Globus pallidus (tissue), 1 donor: ENCODE measurements around the gene ARHGAP24.

Experiments used
- DNase-seq: peaks from one replicate; pipeline ENCODE4 v3.0.0-alpha.2; 2015; ENCODE audit warnings: low spot score

The ARHGAP24 gene

DNA sequence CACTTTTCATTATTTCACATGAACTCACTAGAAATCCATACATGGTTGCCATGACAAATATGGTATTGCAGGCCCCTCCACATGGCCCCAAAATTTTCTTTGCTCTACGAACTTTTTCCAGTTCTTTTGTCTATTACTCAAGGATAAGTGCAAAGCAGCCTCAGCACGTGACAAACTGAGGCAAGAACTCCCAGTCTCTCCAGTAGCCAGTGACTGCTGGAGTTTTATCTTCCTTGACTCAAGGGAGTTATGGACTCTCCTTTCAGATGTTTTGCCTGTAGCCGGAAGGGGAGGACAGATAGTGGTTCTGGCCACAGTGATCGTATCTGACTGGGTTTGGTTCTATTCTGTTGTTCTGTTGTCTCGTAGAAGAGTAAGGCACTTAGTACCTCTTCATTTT lies 105.5 kb downstream of the ARHGAP24 start:
- no peak for DNase-seq

DNA sequence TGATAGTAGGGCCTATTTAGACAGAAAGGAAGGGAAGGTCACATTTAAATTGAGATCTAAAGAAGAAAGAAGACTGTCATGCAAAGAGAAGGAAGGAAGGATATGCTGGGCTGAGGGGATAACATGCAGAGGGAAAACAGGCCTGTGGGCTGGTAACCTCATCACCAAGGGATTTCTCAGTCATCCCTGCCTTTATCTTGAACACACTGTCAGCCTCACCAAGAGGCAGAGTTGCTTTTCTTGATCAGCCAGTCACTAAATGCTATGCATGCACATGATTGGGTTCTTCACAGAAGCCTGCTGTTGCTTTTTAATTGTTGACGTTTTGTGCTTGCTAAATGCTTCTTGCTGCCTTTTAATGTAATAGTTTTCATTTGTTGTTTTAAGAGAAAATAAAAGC lies 113.0 kb downstream of the ARHGAP24 start:
- DNase-seq, result no peak

DNA sequence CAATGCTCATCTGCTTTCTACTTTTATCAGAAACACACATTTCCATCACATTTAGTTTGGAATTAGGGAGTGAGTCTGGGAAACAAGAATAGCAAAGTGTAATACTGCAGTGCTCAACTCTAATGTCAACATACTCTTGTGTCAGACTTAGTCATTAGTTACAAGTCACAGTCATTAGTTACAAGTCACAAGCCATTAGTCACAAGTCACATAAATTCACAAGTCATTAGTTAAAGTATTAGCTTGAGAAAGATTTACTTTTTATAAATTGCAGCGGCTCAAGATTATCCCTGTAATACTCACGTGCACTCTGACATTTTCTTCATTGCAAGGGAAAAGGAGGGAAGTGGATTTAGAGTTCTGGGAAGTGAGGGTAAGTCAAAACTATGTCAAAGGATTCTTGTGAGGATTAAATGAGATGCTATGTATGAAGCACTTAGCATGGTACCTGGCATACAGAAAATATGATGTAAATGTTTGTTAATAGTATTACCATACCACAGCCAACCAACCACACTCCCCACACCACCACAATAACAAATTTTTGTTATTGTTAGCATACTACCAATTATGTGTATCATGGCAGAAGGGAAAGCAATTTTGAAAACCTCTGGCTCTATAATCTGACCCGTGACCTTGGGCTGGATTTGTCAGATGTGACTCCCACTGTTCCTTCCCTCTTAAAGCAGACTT lies 116.6 kb downstream of the ARHGAP24 start:
- DNase-seq, result no peak

DNA sequence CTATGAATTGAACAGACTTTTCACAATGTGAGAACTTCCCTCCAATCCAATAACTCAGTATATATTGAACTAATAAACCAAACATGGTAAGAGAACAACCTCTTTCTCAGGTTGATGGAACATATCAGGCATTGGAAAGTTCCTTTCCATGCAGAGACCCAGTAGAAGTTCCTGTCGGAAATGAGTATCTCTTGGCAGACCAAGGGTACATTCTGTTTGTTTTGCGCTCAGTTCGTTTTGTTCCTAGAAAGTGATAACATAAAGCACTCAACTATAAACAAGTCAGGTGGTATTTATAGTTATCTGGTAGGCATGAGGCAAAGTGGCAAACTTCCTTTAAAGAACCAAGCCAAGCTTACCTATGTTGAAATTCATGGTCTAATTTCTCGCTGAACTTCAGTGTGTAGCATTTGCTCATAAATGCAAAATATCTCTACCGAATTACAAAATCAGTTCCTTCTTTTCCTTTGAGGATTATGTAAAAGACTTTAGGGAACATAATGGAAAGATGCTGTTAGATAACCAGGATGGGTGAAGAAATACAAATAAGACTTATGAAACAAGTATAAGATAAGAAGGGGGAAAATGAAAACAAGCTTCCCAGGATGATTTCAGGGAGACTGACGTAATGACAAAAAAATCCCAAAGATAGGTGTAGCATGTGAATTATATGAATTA lies 120.3 kb downstream of the ARHGAP24 start:
- DNase-seq, result no peak

DNA sequence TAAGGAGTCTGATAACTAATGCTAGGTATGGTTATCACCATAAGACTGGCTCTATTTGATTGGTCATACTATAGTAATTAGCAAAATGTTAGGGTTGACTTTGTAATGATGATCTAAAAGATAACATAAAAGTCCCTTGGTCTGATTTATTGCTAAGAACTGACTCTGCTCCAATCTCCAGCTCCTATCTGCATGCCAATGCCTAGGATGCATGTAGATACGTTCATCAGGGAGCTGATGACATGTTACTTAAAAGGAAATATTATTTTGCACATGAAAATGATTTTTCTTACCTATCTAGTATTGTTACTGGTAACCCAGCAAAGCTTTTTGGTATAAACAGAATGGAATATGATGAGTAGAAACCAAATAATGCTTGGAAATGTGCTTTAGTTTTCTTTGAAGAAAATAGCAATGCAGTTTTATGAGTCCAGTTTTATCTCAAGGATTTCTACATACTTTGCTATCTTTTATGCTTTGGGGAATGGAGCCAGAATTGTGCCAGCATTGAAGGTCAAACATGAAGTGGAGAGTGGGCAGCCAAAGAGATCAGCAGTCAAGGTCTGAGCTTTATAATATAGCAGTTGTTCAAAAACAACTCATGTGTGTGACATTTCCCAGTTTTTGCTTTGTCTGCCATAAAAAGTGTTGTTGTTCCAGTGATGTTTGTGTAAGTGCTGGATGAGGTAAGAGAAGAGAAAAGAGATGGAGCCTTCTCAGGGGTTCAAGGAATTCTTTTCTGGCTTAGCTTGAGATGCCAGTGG lies 121.0 kb downstream of the ARHGAP24 start:
- DNase-seq, result no peak

DNA sequence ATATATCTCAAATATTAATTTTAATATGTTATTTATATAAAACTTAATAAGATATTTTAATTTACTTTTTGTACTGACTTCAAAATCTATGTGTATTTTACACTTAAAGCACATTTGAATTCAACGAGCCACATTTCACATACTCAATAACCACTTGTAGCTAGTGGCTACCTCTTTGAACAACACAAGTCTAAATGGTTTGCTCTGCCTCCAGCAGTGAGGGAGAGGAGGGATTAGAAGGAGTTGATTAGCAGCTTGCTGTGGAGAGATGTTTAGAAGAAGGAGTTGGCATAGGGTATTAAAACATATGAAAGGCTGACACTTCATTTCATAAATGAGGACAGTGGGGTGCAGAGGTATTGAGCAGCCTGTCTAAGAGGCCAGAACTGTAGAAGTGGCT lies 124.0 kb downstream of the ARHGAP24 start:
- DNase-seq, result no peak

DNA sequence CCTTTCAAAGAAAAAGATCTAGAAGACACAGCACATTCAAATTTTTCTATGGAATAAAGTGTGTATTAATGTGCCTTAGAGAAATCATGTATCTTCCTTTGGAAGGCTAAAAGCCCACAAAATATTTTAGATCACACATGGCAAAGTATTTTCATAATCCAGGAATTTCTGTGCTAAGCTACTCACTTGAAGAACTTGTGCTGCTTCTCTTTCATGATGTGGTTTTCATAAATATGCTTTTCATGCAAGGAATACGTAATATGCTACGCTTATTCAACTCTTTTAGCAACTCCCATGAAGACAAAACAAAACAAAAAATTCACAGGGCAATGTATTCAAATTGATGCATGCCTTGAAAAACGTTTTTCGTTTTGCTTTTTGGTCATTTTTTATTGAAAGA lies 125.6 kb downstream of the ARHGAP24 start:
- no peak for DNase-seq

DNA sequence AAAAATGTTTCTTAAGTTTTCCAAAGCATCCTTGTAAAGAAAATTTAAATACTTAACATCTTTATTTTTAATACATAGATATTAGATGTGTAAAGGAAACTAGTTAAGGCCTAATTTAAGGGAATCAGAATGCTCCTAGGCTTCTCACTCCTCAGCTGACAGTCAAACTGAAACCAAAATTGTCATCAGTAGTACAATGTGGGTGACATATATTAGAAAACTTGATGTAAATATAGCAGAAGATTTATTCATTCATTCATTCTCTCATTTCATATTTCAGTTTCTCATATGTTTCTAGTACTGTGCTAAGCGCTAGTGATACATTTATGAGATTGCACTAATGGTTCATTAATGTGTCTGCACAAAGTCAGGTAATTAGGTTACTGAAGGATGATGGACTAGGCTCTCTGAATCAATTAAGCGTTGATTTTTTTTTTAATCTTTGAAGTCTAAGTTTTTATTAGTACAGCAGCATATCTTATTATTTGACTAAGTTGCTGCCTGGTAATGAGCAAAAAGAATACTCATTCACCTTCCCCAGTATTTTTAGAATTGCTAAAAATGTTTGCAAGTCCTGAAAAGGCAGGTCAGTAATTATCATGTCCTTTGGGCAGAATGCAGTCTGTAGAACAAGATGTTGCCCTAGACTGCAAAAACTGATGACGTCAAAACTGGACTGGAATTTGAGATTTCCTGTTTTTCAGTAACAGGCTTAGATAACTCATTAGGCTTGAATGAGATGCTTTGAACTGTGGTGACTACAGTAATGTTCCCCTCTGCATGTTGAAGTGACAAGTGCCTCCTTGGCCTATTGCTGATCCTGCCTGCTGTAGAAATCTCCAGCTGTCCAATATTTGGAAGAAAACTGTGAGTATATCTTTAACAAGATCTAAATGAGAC lies 128.7 kb downstream of the ARHGAP24 start:
- peak; percentile 11 for DNase-seq

DNA sequence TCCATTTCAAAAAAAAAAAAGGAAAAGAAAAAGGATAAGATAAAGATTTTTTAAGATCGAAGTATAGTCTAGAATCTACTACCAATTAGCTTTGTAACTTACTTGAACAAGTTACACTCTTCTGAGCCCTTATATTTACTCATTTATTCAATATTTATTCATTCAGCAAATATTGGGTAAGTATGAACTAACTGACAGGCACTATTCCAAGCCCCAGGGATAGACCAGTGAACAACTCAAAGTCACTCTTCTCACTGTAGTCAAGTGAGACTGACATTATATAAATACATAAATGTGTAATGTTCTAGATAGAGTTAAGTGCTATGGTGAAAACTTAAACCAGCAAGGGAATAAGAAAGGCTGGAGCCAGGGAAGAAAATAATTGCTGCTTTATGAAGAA lies 131.6 kb downstream of the ARHGAP24 start:
- no peak for DNase-seq

DNA sequence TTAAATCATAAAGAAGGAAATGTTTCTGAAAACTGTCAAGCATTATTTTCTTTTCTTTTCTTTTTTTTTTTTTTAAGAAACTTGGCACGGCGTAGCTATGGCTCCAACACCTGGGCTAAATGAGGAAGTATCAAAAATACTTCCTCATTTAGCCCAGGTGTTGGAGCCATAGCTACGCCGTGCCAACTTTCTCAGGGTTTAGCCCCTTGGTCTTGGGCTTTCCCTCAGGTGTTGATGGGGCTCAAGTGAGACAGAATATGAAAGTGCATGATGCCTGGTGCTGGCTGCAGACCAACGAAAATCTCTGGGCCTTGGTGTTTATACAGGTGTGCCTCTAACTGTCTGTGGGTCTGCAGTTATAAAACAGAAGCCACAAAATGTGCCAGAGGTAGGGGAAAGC lies 132.7 kb downstream of the ARHGAP24 start:
- no peak for DNase-seq

DNA sequence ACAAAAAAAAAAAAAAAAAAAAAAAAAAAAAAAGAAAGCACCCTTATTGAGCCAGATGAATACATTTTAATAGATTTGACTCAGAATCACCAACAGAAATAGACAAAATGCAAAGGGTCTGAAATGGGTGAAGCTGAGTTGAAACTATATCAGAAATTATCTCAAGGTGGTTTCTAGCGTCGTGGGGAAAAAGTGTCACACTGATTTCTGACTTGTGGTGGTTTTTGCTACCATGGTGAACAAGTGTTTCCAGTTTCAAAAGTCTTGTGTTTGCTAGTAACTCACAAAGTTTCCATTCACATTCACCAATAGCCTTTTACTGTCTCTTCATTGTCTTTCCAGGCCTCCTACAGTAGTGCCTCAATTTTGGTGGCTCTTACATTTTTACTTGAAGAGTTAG lies 135.5 kb downstream of the ARHGAP24 start:
- no peak for DNase-seq

DNA sequence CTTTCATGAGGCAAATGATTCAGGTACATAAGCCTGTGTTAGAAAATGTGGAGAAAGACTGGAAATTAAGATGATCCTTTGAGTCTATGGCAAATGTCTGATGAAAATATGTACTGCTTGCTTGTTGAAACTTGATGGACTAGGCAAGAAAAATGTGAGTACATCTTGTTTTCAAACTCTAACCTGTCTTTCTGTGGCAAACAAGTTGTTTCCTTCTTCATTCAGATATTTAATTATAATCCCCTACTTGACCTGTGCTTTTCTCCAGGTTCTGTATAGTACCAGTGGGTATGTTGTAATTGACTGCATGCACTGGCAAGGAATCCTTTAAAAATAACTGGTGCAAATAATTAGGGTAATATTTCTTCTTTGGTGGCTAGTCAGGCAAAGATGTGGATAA lies 136.7 kb downstream of the ARHGAP24 start:
- no peak for DNase-seq

DNA sequence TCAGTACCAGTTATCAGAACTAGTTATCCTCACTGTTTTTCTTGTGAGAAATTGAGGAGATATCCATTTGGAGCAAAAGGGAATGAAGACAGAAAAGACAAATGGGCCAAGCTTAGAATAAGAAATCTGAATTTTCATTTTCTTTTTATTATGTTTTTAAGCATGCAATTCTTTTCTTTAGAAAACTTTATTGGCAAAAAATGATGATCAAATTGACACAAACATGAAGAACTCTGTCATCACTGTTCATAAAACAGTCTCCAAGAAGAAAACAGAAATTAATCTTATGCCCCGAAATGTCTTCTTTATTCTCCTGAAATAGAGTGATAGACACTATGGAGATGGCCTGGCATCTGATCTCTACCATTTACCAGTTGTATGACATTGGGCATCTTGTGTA lies 139.0 kb downstream of the ARHGAP24 start:
- no peak for DNase-seq

DNA sequence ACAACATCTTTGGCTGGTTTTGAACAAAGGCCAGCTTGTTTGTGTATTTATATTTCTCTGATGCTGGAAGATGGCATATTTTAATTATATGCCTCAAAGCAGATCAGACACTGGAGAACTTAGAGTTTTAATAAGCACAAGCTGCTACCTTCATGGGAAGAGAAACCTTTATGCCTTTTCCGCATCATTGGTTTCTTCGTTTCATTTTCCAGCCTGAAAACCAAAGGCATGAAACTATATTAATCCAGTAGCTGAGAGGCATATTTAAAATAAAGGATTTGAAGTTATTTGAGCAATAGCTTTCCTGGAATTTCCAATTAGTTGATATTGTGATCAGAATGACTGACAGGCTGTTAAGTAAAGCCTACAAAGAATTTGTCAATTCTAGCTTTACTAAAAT lies 141.0 kb downstream of the ARHGAP24 start:
- no peak for DNase-seq

DNA sequence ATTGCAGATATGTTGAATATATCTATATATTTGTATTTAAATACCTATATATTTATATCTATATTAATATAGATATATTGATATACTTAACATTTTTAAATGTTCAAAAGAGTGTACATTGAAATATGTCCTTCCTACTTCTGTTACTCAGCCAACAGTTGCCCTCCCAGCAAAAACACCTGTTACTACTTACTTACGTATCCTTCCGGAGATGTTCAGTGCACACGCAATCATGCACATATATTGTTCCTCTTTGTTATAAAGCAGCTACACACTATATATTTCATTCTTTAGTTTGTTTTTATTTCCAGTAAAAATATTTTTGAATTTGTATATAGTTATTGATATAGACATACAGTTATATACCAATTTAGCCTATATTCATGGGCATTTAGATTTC lies 142.3 kb downstream of the ARHGAP24 start:
- DNase-seq, result no peak

DNA sequence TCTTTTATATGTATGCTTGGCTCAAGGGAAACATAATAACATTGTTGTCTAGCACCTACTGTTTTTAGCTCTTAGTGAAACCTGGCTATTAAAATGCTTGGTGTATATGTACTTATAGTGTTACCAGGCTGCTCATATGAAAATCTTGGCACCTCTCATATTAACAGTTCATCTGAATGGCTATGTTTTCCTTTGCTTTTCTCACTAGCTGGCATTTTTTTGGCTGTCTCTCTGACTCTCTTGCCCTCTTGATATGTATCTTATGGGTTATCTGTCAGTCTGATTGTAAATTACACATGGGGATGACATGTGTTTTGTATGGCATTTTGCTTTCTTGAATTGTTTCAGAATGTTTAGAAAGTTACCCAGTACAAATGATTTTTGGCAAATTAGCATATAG lies 158.0 kb downstream of the ARHGAP24 start:
- DNase-seq, result no peak

DNA sequence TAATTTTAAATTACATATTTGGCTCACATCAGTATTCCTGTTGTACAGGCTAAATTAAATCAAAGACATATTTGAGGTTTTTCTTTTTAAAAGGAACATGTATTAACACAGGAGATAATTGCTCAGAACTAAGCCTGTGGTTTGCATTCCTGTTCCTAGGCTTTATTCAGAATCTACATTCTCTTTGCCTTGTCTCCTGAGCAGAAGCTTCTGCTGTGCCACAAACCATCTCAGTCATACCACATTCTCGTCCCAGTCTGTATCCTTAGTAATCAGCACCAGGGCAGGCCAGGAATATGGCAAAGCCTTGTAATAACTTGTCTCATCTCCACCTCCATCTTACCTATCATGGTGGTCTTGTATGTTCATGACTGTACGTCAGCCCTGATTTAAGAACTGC lies 162.8 kb downstream of the ARHGAP24 start:
- no peak for DNase-seq

DNA sequence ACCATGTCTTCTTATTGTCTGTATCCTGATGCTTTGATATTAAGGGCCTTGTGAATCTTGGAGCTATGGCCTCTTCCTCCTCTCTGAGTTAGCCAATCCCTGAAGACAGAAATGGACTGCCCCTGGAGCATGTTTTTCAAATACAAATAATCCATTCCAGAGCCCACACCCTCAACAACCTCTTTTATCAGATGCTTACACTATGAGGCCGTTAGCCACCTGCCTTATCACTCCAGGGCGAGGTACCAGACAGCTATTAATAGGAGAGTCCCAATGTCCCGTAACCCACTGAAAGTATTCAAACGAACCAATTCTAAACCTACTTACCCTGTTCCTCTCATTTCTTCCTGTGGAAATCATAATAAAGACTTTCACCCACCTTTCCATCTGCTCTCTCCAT lies 165.0 kb downstream of the ARHGAP24 start:
- DNase-seq, result no peak

DNA sequence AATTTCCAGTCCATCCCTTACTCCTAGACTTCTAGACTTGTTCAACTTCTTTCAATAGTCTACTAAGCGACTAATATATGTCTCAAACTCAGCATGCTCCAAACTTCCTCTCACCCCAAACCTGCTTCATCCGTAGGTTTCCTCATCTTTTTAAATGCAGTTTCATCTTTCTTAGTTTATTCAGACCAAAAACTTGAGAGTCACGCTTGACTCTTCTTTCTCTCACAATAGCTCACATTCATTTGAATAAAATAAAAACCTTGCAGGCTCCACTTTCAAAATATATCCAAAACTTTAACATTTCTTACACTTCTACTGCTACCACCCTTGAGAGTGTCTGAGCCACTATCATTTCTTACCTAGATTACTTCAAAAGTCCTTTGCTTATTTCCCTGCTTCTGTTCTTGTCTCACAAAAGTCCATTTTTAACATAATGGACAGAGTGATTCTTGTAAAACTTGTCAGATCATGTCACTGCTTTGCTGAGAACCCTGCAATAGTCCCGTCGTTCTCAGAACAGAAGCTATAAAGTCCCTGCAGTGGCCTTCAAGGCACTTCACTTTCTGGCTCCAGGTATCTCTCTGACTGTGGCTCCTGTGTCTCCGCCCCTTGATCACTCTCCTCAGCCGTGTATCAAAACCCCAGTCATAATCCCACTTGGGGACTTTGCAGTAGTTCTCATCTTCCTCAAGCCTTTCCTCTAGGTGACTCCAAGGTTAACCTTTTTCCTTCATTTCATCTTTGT lies 167.6 kb downstream of the ARHGAP24 start:
- no peak for DNase-seq

DNA sequence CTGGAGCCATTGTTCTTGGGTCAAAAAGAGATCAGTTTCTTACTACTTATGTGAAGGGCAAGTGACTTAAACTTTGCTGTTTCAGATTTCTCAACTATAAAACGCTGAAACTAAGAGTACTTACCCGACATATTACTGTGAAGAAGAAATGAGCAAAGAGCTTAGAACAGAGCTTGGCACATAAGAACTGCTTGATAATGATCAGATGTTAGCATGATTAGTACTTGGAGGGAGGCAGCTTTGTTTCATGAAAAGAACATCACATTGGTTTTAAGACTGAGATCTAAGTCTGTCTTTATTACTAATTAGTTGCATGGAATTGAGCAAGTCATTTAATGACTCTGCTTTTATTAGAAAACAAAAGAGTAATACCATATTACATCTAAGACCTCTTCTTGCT lies 169.1 kb downstream of the ARHGAP24 start:
- DNase-seq, result no peak

DNA sequence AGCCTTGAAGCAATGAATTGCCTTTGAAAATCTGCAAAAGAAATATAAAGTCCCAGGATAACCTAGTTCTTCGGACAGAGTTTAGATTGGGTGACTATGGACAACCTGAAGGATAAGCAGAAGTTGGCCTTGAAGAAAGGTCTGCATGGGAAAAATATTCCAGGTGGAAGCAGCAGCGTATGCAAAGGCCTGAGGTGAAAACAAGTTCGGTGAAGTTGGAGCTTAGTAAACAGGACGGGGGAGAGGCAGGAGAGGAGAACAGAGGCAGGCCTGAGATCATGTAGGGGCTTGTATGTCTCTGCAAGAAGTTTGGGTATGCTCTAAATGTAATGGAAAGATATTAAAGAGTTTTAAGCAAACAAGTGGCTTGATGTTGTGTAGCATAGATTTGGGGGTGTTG lies 176.0 kb downstream of the ARHGAP24 start:
- DNase-seq, result no peak
